ENCODE results near the gene FIS1.
"Not testable (repeated sequence)": the region's sequence is repeated elsewhere in the genome, so short reads cannot be mapped to it uniquely, and the experiment has no call there.

- not testable (repeated sequence) for TF ChIP-seq CTCF (IDR thresholded peaks at IDR 0.05; ENCODE audit: low read depth, low read length, poor library complexity, severe bottlenecking); EZH2phosphoT487 (IDR thresholded peaks at IDR 0.05; ENCODE audit: borderline replicate concordance, low read length)
These were observed 48.5 kb upstream of the FIS1 start for GRCh38 chr7:101293069-101294021.
